ENCODE results near the gene CHID1. TPM values are rescaled to one million over a fixed set of nuclear protein-coding genes. Genes with fewer than 3 reads are reported as not detected.
A peak's percentile ranks its signal among the peaks of the same experiment; 100 is the strongest.

CHID1 gene
- total and polyA plus RNA-seq, 9 of the 15 experiments (the other 6 are each of a cell fraction or from before 2014, with no cell fraction given), result 15.1 to 108 (median 39.8) TPM

GRCh38 chr11:859394-860131, 51.0 kb downstream of the CHID1 start (continued):
- TF ChIP-seq HOMEZ (CRISPR knock-in tag; IDR thresholded peaks at IDR 0.05) (no peak), LEF1 (IDR thresholded peaks at IDR 0.05) (no peak), ZBTB9 (CRISPR knock-in tag; IDR thresholded peaks at IDR 0.05) (no peak), SRSF1 (IDR thresholded peaks at IDR 0.05; ENCODE audit: low read depth, low read length) (no peak), MYBL2 (IDR thresholded peaks at IDR 0.05; ENCODE audit: low read depth) (no peak), MYBL2 (CRISPR knock-in tag; IDR thresholded peaks at IDR 0.05; ENCODE audit: borderline replicate concordance) (no peak), ZBTB17 (CRISPR knock-in tag; IDR thresholded peaks at IDR 0.05) (no peak), SP2 (IDR thresholded peaks at IDR 0.05; ENCODE audit: extremely low read depth, low read depth, low read length, poor library complexity, severe bottlenecking) (no peak), NR2C1 (IDR thresholded peaks at IDR 0.05) (no peak), NR2C1 (tag; IDR thresholded peaks at IDR 0.05) (no peak), ZBTB33 (CRISPR knock-in tag; IDR thresholded peaks at IDR 0.05) (no peak), TRIM24 (IDR thresholded peaks at IDR 0.05) (no peak), ZNF174 (CRISPR knock-in tag; IDR thresholded peaks at IDR 0.05) (no peak), SMC3 (conservative IDR thresholded peaks at IDR 0.05; ENCODE audit: insufficient read depth, low read depth, low read length) (no peak), CC2D1A (IDR thresholded peaks at IDR 0.05) (no peak), ESRRA (IDR thresholded peaks at IDR 0.05; ENCODE audit: borderline replicate concordance, low read depth) (no peak), CBFB (CRISPR knock-in tag; IDR thresholded peaks at IDR 0.05) (no peak)
- TF ChIP-seq, protein P1, sequence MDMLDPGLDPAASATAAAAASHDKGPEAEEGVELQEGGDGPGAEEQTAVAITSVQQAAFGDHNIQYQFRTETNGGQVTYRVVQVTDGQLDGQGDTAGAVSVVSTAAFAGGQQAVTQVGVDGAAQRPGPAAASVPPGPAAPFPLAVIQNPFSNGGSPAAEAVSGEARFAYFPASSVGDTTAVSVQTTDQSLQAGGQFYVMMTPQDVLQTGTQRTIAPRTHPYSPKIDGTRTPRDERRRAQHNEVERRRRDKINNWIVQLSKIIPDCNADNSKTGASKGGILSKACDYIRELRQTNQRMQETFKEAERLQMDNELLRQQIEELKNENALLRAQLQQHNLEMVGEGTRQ (CRISPR knock-in tag; IDR thresholded peaks at IDR 0.05), result peak; percentile 76
- TF ChIP-seq, protein P2, sequence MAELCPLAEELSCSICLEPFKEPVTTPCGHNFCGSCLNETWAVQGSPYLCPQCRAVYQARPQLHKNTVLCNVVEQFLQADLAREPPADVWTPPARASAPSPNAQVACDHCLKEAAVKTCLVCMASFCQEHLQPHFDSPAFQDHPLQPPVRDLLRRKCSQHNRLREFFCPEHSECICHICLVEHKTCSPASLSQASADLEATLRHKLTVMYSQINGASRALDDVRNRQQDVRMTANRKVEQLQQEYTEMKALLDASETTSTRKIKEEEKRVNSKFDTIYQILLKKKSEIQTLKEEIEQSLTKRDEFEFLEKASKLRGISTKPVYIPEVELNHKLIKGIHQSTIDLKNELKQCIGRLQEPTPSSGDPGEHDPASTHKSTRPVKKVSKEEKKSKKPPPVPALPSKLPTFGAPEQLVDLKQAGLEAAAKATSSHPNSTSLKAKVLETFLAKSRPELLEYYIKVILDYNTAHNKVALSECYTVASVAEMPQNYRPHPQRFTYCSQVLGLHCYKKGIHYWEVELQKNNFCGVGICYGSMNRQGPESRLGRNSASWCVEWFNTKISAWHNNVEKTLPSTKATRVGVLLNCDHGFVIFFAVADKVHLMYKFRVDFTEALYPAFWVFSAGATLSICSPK (IDR thresholded peaks at IDR 0.05; ENCODE audit: borderline replicate concordance), result no peak
